A549 (cell line): ENCODE data around the gene OCA2.

ENCODE experiments used
- BCL3 ChIP-seq: fragments of >200 bp; sonication (Bioruptor Twin); formaldehyde crosslinking; IDR thresholded peaks from 3 replicates; pipeline ENCODE4 v1.6.1; 2016
- CTCF ChIP-seq: fragments of >200 bp; sonication (Bioruptor Twin); formaldehyde crosslinking; IDR thresholded peaks from 3 replicates; pipeline ENCODE4 v1.5.1; 2016
- ESRRA ChIP-seq: fragments of 150-350 bp; IDR thresholded peaks from 2 replicates; pipeline ENCODE4 v1.6.1; 2014; ENCODE audit warnings: mild to moderate bottlenecking, low read length, borderline replicate concordance
- HOXA7 ChIP-seq: fragments of 250-450 bp; sonication (Bioruptor Pico); IDR thresholded peaks from 2 replicates; pipeline ENCODE4 v1.5.0; 2020; ENCODE audit warnings: mild to moderate bottlenecking, moderate library complexity
- JUNB ChIP-seq: fragments of >200 bp; sonication (Bioruptor Twin); formaldehyde crosslinking; IDR thresholded peaks from 2 replicates; pipeline ENCODE4 v1.6.1; 2016
- KDM1A ChIP-seq: fragments of 200-600 bp; sonication (generic); IDR thresholded peaks from 2 replicates; pipeline ENCODE4 v1.6.1; 2016; ENCODE audit warnings: low read depth, mild to moderate bottlenecking
- PHF8 ChIP-seq: fragments of 200-600 bp; sonication (generic); IDR thresholded peaks from 2 replicates; pipeline ENCODE4 v1.6.1; 2016; ENCODE audit warnings: low read depth, mild to moderate bottlenecking, antibody characterized with exemption, moderate library complexity, borderline replicate concordance
- POLR2A ChIP-seq: IDR thresholded peaks from 2 replicates; pipeline ENCODE4 v1.6.1; 2012; ENCODE audit warnings: mild to moderate bottlenecking, low read length
- RCOR1 ChIP-seq: fragments of 150-350 bp; IDR thresholded peaks from 2 replicates; pipeline ENCODE4 v1.6.1; 2014; ENCODE audit warnings: antibody characterized with exemption, low read length, low read depth
- SMC3 ChIP-seq: fragments of >200 bp; sonication (Bioruptor Twin); formaldehyde crosslinking; IDR thresholded peaks from 3 replicates; pipeline ENCODE4 v1.6.1; 2018; ENCODE audit warnings: inconsistent platforms
- USF2 ChIP-seq: fragments of 450-650 bp; IDR thresholded peaks from 2 replicates; pipeline ENCODE4 v1.6.1; 2014; ENCODE audit warnings: antibody characterized with exemption
- ZC3H11A ChIP-seq: fragments of 450-650 bp; IDR thresholded peaks from 2 replicates; pipeline ENCODE4 v1.6.1; 2014; ENCODE audit warnings: antibody characterized with exemption, mild to moderate bottlenecking

- no peak for TF ChIP-seq CTCF
- TF ChIP-seq USF2, result no peak
- no peak for TF ChIP-seq JUNB
- TF ChIP-seq POLR2A, result no peak
- no peak for TF ChIP-seq ESRRA
- TF ChIP-seq HOXA7, result no peak
- TF ChIP-seq SMC3, result no peak
- TF ChIP-seq KDM1A, result no peak
- no peak for TF ChIP-seq RCOR1
- no peak for TF ChIP-seq BCL3
- TF ChIP-seq PHF8, result no peak
- TF ChIP-seq ZC3H11A, result no peak
These were observed 94.7 kb downstream of the OCA2 start for GRCh38 chr15:28004143-28005003.
